Keratinocyte (primary cell): ENCODE data around the gene CRAMP1.

ENCODE experiments used
- CTCF ChIP-seq, 3 experiments: IDR thresholded peaks in 1 of 3; conservative IDR thresholded peaks in 1 of 3; optimal IDR thresholded peaks in 1 of 3; 2 replicates in 2 of 3; 3 replicates in 1 of 3; pipeline versions ENCODE3 to v1.5.1; 2011; ENCODE audit warnings: low read length in 3 of 3, mild to moderate bottlenecking in 3 of 3, moderate library complexity in 2 of 3, control low read depth in 1 of 3, inconsistent platforms in 1 of 3; ENCODE audit not compliant: insufficient read depth in 2 of 3; ENCODE audit errors: extremely low read depth in 1 of 3
- EZH2 ChIP-seq: IDR thresholded peaks from one replicate; pipeline ENCODE4 v1.6.1; 2012; ENCODE audit warnings: inconsistent platforms, mild to moderate bottlenecking, low read length, moderate library complexity

DNA sequence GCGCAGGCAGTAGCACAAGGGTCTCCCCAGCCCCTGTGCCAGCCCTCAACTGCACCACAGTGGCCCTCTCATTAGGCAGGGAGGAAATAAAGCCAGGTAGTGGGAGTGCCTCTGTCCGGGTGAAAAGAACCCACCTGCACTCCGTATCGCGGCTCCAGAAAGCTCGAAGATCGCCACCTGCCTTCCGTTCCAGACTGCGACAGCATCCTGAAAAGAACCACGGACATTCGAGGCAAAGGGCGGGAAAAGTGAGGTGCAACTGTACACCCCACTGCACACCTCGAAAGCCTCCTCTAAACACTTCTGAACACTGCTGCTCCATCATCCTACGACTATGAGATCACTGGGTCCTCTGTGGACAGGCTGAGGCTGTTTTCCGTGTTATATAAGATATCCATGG lies 29.0 kb upstream of the CRAMP1 start:
- peak in 1 of 3 experiments; percentile 4 for TF ChIP-seq CTCF (optimal IDR thresholded peaks at IDR 0.05 in 1 of 3, IDR thresholded peaks at IDR 0.05 in 1 of 3, conservative IDR thresholded peaks at IDR 0.05 in 1 of 3; ENCODE audit: extremely low read depth in 1 of 3, insufficient read depth in 2 of 3, low read length in 3 of 3)
- no peak for TF ChIP-seq EZH2
